HepG2 (cell line): ENCODE measurements around the gene BSND. TPM values are rescaled to one million over a fixed set of nuclear protein-coding genes. Genes with fewer than 3 reads are reported as not detected.

Source experiments
- ATAC-seq: fragments of 200-7000 bp; cut with Tn5 transposase; 3 replicates; pipeline ENCODE4 v1.9.1; 2020; ENCODE audit warnings: mild to moderate bottlenecking, moderate library complexity
- BruUV-seq: library from RNA; stranded (reverse); fragments of 400-500 nt; replicated peaks from 2 replicates; lab custom pipeline; 2021; lab: Mats Ljungman, UMichigan
- CTCF ChIA-PET: fragments of 300-600 bp; formaldehyde crosslinking; extraction: SDS; loops from one replicate; lab custom pipeline; 2021; ENCODE audit warnings: low total read pairs, inconsistent platforms, low intra/inter-chr PET ratio; lab: Yijun Ruan, JAX
- POLR2A ChIA-PET: fragments of 350-600 bp; sonication (Branson Sonifier 250); formaldehyde crosslinking; loops from one replicate; lab custom pipeline; 2020; ENCODE audit warnings: antibody characterized with exemption, inconsistent platforms; lab: Yijun Ruan, JAX
- DNase-seq: peaks from one replicate; pipeline ENCODE4 v3.0.0-alpha.2; 2015; ENCODE audit warnings: low spot score
- FAIRE-seq: peaks from 3 replicates; lab custom pipeline; 2011; peaks lifted over from hg19 to GRCh38; lab: Jason Lieb, UNC
- H2AFZ ChIP-seq: one replicate; pipeline ENCODE4 v1.6.1; 2011; ENCODE audit warnings: low read length, inconsistent platforms
- H3K27ac ChIP-seq: fragments of 300-600 bp; 3 replicates; pipeline ENCODE4 v1.8.0; 2011; ENCODE audit warnings: mixed run types, mild to moderate bottlenecking, mixed read lengths, low read length, inconsistent platforms; ENCODE audit not compliant: insufficient read depth; ENCODE audit errors: extremely low read length
- H3K27me3 ChIP-seq, 2 experiments: fragments of 200-600 bp in 1 of 2; 2 replicates in 1 of 2; 3 replicates in 1 of 2; pipeline versions ENCODE4 v1.6.0 to v1.8.0; 2011; ENCODE audit warnings: low read length in 2 of 2, mild to moderate bottlenecking in 2 of 2, moderate library complexity in 2 of 2, inconsistent platforms in 1 of 2; ENCODE audit not compliant: insufficient read depth in 2 of 2, control insufficient read depth in 1 of 2
- H3K36me3 ChIP-seq, 2 experiments: fragments of 200-600 bp in 1 of 2; replicated peaks in 1 of 2; 2 replicates in 1 of 2; 3 replicates in 1 of 2; pipeline versions ENCODE4 v1.5.1 to v1.8.0; 2011; ENCODE audit warnings: low read length in 2 of 2, inconsistent platforms in 1 of 2; ENCODE audit not compliant: insufficient read depth in 2 of 2, control insufficient read depth in 1 of 2
- H3K4me1 ChIP-seq: 2 replicates; pipeline ENCODE4 v1.5.1; 2012; ENCODE audit warnings: low read length, inconsistent platforms; ENCODE audit not compliant: insufficient read depth
- H3K4me2 ChIP-seq: 2 replicates; pipeline ENCODE4 v1.6.0; 2011; ENCODE audit warnings: low read depth, low read length, inconsistent platforms
- H3K4me3 ChIP-seq, 3 experiments: fragments of 200-600 bp in 1 of 3; sonication (generic), shearing (Covaris generic) in 1 of 3; replicated peaks in 1 of 3; 2 replicates each; pipeline ENCODE4 v1.5.1; 2011 to 2016; ENCODE audit warnings: low read length in 3 of 3, inconsistent platforms in 2 of 3, low read depth in 2 of 3, mild to moderate bottlenecking in 2 of 3, control low read depth in 1 of 3, mixed read lengths in 1 of 3; ENCODE audit not compliant: insufficient read depth in 1 of 3
- H3K79me2 ChIP-seq: one replicate; pipeline ENCODE4 v1.6.1; 2011; ENCODE audit warnings: low read length, inconsistent platforms; ENCODE audit not compliant: insufficient read depth
- H3K9ac ChIP-seq: 2 replicates; pipeline ENCODE4 v1.6.0; 2011; ENCODE audit warnings: mild to moderate bottlenecking, low read depth, low read length, inconsistent platforms; ENCODE audit not compliant: insufficient read depth
- H3K9me3 ChIP-seq: 2 replicates; pipeline ENCODE4 v1.5.1; 2012; ENCODE audit warnings: mild to moderate bottlenecking, low read length
- H4K20me1 ChIP-seq: 2 replicates; pipeline ENCODE4 v1.6.0; 2011; ENCODE audit warnings: inconsistent platforms, mild to moderate bottlenecking, low read length, moderate library complexity; ENCODE audit not compliant: insufficient read depth
- HMG20B ChIP-seq: conservative IDR thresholded peaks from 2 replicates; pipeline ENCODE4 v1.6.1; 2016; ENCODE audit warnings: missing genetic modification reagents, missing compliant biosample characterization
- RBM22 ChIP-seq: fragments of 200-400 bp; formaldehyde crosslinking; optimal IDR thresholded peaks from 2 replicates; pipeline ENCODE3; 2017; ENCODE audit warnings: mild to moderate bottlenecking, low read length, moderate library complexity
- TARDBP ChIP-seq: sonication (generic); formaldehyde crosslinking; IDR thresholded peaks from 2 replicates; pipeline ENCODE4 v1.8.0; 2022; ENCODE audit warnings: mild to moderate bottlenecking, missing genetic modification reagents
- ZBTB46 ChIP-seq: sonication (generic); formaldehyde crosslinking; IDR thresholded peaks from 2 replicates; pipeline ENCODE4 v1.4.0; 2020; ENCODE audit warnings: mild to moderate bottlenecking, missing genetic modification reagents, borderline replicate concordance
- ZNF609 ChIP-seq: sonication (generic); formaldehyde crosslinking; IDR thresholded peaks from 2 replicates; pipeline ENCODE4 v1.4.0; 2020; ENCODE audit warnings: mild to moderate bottlenecking, missing genetic modification reagents, borderline replicate concordance
- WGBS: methylation state at CpG from one replicate; pipeline ENCODE4 v1.1.6; 2017; ENCODE audit warnings: low lambda C conversion rate; 5-methylcytosine and 5-hydroxymethylcytosine counted together
- in situ Hi-C: cut with HindIII; loops from 2 replicates; pipeline ENCODE4 v1.10.0; 2017; ENCODE audit warnings: low pct_unique_long_range_greater_than_20kb; ENCODE audit not compliant: extremely low pct_ligation_motif_present
- intact Hi-C: fragments of 100-400 bp; cut with micrococcal nuclease; formaldehyde crosslinking; loops from one replicate; pipeline ENCODE4 v1.10.0; 2022; ENCODE audit not compliant: unreplicated experiment
- polyA plus RNA-seq, 8 experiments: library from polyadenylated mRNA; depleted of rRNA in 3 of 8; stranded (reverse) in 7 of 8; unstranded in 1 of 8; fragments of >200 nt; fragmentation: Illumina TruSeq in 4 of 8; extraction: Trizol in 4 of 8; gene quantifications; 2 replicates each; pipeline versions ENCODE4 v1.2.1 to v1.2.3, GENCODE V29; 2011 to 2016; ENCODE audit warnings: low read depth in 4 of 8, missing spikeins in 1 of 8, mixed read lengths in 1 of 8; ENCODE audit not compliant: insufficient read depth in 1 of 8
- total RNA-seq, 5 experiments: library from RNA; depleted of rRNA; stranded (reverse); fragments of >200 nt; fragmentation: Illumina TruSeq; extraction: Trizol; gene quantifications; 2 replicates each; pipeline ENCODE4 v1.2.3, GENCODE V29; 2016; ENCODE audit warnings: low read depth in 1 of 5

BSND gene
- total and polyA plus RNA-seq, 2 of the 13 experiments (the other 11 are each of a cell fraction or from before 2014, with no cell fraction given) = not detected

GRCh38 chr1:55051169-55051568, 52.4 kb downstream of the BSND start:
- Histone ChIP-seq H3K4me2 (no peak overlapping the region), H3K27me3 (no peaks in the 10 kb centered on the region), H3K9ac (no peak overlapping the region), H3K4me3 (no peak overlapping the region), H3K4me1 (peaks cover 32% of the 10 kb centered on the region), H3K79me2 (peaks cover 16% of the 10 kb centered on the region), H3K27ac (no peak overlapping the region), H3K9me3 (no peaks in the 10 kb centered on the region), H2AFZ (no peak overlapping the region), H3K36me3 (peaks cover 12 to 54% of the 10 kb centered on the region in 2 experiments), H4K20me1 (peaks cover 16% of the 10 kb centered on the region; the same call in 1 of the 2 replicates)
- DNase-seq (no peak), FAIRE-seq (no peak), ATAC-seq (no peak)
- WGBS = 93% methylated on average over 2 of the region's 5 CpGs
- no TSS peak for BruUV-seq
- POLR2A ChIA-PET = interaction anchor here (0.5 kb wide), 1 partner anchor 164 kb away, joined by 3 read pairs; the partner anchor contains the start of gene DHCR24
- in situ Hi-C loops = no loop called here
- CTCF ChIA-PET = no interaction called here
- TF ChIP-seq ZBTB46 = no peak
- TF ChIP-seq RBM22 = peak; percentile 22
- no peak for TF ChIP-seq ZNF609 (CRISPR knock-in tag)
- TF ChIP-seq HMG20B (CRISPR knock-in tag) = no peak
- TF ChIP-seq TARDBP (CRISPR knock-in tag) = no peak
- intact Hi-C loops = no loop called here
